GM21737 (cell line): Measurements from ENCODE around the gene NCK2.
"Not testable (repeated sequence)": the region's sequence is repeated elsewhere in the genome, so short reads cannot be mapped to it uniquely, and the experiment has no call there.

ENCODE experiments used
- ATAC-seq: cut with Tn5 transposase; IDR thresholded peaks from one replicate; pipeline ENCODE4 v1.9.1; 2021; ENCODE audit warnings: mild to moderate bottlenecking, moderate library complexity; ENCODE audit not compliant: unreplicated experiment

Gene NCK2

DNA sequence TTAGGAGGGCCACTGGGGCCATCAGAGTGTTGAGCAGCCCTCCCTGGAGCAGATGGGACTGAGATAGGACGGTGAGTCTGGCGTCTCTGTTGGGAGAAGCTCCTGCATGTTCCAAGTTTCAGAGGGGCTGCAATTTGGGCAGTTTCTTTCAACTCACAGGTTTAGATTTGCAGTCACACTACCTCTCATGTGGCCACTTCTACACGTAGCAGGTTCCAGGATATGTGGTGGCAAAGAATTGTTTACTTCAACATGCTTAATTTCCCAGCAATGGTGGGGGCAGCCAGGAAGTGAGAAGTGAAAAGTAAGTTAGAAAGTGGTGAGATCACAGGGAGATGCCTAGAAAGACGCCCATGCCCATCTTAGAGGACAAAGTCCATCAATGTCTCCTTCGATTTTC lies 9.3 kb downstream of the NCK2 start:
- no peak for ATAC-seq

DNA sequence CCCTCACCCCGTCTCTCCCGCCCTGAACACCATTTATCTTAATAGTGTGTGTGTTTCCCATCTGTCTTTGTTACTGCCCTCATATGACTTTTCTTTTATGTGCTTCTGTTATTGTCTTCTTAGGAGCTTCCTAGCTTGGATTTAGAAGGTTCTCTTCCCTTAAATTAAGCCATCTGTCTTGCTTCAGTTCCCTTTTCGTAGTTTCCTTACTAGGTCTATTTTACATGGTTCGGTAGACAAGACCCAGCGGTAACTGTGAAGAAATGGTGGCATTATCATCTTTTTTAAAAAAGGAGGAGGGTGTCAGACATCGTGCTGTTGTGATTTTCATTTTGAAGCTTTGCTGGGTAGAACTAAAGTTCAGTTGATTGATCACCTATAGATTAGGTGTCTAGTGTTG lies 10.3 kb downstream of the NCK2 start:
- ATAC-seq = no peak

GRCh38 chr2:105755895-105756294 lies 11.2 kb downstream of the NCK2 start:
- no peak for ATAC-seq

DNA sequence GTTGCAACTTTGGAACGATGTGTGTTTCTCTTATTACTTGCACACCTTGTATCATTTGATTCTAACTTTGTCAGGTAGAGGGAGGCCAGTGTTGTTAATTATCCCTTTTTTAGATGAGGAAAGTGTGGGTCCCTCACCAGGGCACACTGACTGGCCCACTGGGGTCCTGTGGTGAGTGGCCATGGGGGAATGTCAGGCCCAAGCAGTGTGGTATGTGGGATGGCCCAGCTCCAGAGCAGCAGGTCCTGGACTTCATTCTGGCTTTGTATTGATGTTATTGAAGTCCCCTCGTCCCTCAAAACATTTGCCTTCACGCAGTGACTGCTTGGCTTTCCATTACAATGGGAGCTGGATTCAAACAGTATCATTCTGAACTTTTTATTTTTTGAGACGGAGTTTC lies 11.7 kb downstream of the NCK2 start:
- ATAC-seq = no peak

DNA sequence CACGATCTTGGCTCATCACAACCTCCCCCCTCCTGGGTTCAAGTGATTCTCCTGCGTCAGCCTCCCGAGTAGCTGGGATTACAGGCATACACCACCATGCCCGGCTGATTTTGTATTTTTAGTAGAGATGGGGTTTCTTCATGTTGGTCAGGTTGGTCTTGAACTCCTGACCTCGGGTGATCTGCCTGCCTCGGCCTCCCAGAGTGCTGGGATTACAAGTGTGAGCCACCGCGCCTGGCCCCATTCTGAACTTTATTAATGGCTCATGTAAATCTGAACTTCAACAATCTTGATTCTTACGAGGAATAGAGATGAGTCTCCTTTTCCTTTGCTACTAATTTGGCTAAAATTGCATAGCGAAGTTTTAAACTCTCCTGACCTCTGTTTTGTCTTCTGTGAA lies 12.2 kb downstream of the NCK2 start:
- not testable (repeated sequence) for ATAC-seq

DNA sequence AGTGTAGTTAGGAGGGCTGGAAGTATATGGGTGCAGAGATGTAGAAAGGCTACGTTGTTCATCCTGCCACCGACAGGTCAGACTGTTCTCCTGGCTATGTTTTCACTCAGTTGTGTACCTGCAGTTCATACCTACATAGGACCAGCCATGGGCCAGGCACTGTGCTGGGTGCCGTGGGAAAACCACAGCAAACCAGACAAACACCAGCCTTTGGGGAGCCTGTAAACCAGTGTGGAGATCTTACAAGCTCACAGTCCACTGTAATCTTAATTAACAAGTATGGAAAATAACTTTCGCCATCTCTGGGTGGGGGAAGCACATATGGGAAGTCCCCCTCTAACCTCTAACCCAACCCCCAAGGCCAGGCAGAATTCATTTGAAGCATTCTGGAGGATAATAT lies 12.7 kb downstream of the NCK2 start:
- ATAC-seq = no peak

DNA sequence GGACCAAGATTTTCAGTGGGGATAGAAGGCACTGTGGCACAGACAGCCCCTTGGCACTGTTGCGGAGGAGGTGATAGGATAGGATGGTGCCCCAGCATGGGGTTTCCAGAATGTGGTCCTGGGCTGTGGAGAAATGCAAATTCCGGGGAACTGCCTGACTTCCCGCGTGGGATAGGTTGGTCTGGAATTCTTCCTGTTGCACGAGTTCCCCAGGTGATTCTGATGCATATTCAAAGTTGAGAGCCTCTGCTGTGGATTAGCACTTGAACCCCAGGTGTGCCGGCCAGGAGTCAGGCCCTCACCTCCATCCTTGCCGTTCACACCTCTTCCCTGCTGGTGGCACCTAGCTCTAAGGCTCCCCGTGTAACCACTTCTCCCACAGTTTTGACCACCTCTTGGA lies 15.5 kb downstream of the NCK2 start:
- no peak for ATAC-seq

DNA sequence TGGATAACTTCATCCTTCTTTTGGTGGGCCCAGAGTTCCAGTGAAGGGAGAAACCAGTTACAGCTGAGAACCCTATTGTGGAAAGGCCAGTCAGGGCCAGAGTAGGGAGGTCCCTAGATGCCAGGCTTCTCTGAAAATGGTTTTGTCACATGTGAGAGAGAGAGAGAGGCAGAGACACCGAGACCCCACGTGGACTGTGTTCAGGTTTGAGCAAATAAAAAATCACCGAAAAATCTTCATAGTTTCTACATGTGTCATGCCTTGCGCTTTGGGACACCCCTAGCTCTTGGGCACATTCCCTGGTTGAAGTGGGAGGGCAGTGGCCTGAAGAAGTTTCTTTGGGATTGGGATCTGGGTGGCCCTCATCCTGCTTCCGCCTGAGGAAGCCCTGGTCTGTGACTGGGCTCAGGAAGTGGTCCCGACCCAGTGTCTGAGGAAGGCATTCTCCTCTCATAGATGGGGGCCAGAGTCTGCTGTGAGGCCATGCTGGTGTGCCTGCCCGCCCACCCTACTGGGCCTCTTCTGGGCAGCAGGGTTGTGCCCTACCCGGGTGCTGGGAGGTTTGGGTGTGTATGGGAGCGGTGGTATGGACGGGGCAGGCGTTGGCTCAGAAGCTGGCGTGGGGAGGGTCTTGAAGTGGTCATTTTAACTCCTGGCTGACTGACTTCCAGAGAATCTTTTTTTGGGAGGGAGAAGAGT lies 16.1 kb downstream of the NCK2 start:
- ATAC-seq = no peak

DNA sequence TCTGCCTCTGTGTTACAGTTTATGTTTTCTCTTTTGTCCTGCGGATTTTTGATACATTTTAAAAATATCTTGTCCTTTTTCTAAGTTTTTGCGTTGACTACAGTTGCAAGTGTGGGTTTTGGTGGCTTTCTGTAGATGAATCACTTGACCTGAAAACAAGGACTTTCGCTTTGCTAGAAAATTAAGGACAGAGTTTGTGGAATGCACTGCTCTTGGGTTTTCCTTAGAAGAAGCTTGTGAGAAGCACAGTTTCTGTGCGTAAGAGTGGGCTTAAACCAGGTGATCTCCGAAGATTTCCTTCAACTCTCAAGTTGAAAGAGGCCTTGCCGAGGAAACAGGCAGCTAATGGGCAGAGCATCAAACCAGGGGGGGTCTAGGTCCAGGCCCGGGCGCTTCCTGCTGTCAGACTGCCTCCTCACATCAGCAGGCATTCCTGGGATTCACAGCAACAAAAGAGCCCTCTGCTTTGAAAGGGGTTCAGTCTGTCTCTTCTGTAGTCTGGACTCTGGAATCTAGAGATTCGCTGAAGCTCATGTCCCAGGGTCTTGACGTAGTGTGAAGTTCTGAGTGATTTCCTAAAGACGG lies 17.3 kb downstream of the NCK2 start:
- ATAC-seq = no peak

- ATAC-seq = no peak
These were observed 18.4 kb downstream of the NCK2 start for GRCh38 chr2:105763076-105763475.

DNA sequence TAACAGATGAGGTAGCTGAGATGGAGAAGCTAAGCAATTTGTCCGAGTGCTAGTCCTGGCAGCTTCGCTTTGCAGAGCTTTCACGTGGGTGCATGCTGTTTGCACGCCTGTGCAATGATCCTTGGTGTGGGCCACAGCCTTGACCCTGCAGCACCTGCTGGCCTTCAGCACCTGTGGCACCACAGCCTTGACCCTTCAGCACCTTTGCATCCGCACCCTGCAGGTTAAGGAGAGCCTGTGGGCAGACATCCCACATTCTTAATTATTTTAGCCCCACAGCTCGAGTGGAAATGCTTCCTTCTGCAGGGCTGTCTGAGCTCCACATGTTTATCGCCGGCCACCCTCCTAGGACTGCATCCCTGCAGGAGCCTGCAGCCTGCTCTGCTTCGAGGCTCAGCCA lies 19.3 kb downstream of the NCK2 start:
- ATAC-seq = no peak

DNA sequence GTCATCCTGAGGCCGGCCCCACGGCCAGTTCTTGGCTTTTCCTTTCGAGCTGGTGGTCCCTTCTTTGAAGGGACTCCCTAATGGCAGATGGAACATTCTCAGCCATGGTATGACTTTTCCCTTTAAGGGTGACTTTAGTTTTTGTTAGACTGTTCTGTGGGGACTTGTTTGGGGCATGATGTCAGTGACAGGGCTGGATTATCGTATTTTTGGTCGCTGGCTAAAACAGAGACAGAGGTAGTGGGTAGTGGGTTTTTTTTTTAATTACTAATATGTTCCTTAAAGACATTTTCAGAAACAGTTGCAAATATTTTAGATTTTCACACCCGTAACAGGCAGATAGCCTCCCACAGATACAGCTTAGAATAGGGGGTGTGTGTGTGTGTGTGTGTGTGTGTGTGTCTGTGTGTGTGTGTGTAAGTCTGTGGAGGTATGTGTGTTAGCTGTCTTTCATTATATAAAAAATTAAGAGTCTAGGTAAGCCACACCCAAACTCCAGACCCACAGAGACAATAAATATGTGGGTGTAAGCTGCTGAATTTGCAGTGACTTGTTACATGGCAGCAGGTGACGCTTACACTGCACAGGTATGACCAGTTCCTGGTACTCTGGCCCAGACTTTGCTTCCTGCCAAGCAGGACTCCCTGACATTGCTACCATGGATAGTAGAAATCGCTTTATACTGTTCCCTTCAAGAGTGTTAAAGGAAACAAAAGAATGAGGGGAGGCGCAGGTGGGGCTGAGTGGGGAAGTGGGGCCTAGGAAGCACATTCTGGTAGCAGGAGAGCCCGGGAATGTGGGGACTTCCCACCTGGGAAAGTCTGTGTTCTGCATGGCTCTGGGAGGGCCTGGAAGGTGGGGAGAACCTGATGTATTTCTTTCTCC lies 20.9 kb downstream of the NCK2 start:
- ATAC-seq = no peak

DNA sequence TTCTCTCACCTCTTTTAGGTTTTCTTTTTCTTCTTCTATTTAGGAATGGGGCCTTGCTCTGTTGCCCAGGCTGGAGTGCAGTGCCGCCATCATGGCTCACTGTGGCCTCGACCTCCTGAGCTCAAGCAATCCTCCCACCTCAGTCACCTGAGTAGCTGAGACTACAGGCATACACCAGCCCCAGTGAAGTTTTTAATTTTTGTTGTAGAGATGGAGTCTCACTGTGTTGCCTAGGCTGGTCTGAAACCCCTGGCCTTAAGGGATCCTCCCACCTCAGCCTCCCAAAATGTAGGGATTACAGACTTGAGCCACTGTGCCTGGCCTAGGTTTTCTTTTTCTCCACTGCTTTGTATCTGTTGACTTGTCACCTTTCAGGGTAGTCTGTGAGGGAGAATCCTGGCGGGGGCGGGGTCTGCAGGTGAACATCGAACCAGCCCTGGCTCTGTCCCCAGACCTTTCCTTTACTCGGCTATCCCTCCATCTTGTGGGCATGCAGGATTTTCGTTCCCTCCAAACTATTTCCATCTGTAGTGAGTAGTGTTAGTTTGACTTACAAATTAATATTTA lies 21.7 kb downstream of the NCK2 start:
- no peak for ATAC-seq

DNA sequence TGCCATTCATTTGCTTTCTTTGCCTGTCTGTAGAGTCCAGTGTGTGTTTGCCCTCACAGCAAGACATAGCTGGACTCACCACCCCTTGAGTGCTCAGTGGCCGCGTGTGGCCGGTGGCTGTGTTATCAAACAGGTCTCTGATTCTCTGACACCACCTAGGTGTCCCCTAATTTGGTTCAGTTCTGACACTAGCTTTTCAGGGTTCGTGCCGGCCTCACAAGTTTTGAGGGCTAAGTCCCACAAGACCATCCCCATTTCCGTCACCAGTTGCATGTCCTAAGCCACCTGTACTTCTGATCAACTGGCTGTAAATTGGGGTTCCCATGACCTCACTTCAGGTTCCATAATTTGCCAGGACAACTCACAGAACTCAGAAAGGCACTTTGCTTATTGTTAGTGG lies 23.5 kb downstream of the NCK2 start:
- no peak for ATAC-seq

DNA sequence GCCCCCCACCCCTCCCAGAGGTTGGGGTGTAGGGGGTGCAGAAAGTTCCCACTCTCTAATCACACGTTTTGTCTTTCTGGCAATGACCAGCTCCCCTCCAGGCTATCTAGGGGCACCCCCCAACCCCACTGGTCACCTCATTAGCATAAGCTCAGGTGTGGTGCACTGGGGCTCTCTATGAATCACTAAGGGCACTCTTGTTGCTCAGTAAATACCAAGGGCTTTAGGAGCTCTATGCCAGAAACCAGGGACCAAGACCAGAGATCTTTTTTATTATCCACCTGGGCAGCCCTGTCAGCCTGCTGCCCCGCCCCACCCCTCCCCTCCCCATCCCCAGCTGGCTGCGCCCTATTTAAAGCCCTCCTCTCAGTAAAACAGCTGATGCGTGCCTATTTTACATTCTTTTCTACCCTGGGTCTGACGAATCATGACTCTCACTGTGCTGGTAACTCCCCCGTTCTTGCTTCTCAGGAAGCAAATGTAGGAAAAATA lies 24.3 kb downstream of the NCK2 start:
- ATAC-seq = no peak

DNA sequence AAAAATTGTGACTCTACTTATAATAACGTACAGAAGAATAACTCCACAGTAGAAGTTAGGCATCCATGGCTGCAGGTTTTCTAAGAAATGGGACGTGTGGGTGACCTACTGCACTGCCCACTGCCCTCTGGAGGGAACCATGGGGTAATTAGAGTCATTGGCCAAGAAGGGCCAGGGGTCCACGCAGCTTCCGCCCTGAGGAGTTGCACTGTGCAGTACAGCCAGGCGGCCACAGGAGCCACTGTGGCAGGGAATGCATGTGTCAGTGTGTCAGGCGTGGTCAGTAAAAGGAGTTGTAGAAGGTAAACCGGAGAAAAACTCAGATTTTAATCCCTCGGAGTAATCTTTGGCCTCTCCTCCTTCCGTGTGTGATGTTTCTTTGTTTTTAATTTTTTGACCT lies 24.8 kb downstream of the NCK2 start:
- ATAC-seq = no peak

DNA sequence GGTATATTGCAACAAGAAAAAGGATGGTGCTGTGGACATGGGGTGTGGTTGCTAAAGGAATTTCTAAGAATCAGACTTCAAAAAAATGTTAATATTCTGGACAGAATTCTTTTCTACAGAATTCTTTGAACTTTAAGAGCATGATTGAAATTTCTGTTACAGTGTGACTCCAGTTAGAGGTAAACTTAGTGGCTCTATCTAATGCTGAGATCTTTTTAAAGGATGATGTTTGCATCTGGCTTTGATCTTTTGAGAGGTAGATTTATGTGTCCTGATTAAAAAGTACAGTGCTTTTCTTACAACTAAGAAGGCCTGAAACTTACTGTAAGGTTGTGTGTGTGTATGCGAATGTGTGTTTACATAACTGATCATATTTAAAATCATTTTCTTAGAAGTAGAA lies 25.4 kb downstream of the NCK2 start:
- no peak for ATAC-seq

DNA sequence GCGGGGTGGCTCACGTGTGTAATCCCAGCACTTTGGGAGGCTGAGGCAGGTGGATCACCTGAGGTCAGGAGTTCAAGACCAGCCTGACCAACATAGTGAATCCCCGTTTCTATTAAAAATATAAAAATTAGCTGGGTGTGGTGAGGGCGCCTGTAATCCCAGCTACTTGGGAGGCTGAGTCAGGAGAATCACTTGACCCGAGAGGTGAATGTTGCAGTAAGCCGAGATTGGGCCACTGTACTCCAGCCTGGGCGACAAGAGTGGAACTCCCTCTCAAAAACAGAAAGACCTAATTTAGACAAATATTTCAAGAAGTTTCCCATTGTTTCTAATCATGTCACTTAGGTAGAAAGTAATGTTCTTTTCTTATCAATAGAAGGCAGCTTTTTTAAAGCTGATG lies 26.6 kb downstream of the NCK2 start:
- not testable (repeated sequence) for ATAC-seq

GRCh38 chr2:105771836-105772235 lies 27.1 kb downstream of the NCK2 start:
- no peak for ATAC-seq

DNA sequence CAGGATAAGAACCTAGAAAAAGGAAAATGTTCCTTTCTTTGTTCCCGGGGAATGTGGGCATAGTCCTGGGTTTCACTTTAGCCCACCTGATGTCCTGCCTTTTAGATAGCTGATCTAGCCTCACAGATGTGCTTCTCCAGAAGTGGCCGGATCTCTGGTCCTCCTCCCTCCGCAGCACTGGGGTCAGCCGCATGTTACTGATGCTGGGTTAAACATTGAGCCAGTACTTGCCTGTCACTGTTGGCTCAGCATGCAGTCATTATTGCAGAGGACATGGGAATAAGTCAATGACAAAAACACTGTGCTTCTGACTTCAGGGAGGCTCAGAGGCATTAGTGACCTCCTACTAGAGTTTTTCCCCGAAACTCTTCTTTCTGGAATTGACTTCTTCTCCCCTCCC lies 27.6 kb downstream of the NCK2 start:
- no peak for ATAC-seq

DNA sequence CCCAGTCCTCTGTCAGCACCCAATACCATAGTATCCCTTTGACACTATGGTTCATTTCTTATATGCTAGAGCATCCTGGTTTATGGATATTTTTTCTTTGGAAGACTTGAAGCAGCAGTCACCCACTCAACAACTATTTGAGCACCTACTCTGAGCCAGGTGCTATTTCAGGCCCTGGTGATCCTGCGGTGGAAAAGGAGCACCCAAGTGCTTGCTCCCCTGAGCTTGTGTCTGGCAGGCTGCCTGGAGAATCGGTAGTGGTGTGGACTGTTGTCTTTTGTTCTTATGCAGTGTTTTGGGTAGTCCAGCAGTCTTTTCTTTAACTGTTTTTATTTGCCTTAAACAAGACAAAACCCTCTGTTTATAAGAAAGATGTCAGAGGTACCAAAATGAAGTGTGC lies 28.9 kb downstream of the NCK2 start:
- no peak for ATAC-seq
